IPS-15b (cell line): ENCODE results near the gene ZNF304.
"Not testable (repeated sequence)": the region's sequence is repeated elsewhere in the genome, so short reads cannot be mapped to it uniquely, and the experiment has no call there.

ENCODE experiments used
- H3K27me3 ChIP-seq: one replicate; pipeline ENCODE4 v1.6.1; 2013; ENCODE audit warnings: low read length; ENCODE audit not compliant: control insufficient read depth, insufficient read depth
- H3K36me3 ChIP-seq: one replicate; pipeline ENCODE4 v1.6.1; 2013; ENCODE audit warnings: low read length; ENCODE audit not compliant: control insufficient read depth, insufficient read depth
- H3K4me1 ChIP-seq: one replicate; pipeline ENCODE4 v1.6.1; 2013; ENCODE audit warnings: mild to moderate bottlenecking, low read length; ENCODE audit not compliant: control insufficient read depth, insufficient read depth
- H3K4me3 ChIP-seq: one replicate; pipeline ENCODE4 v1.5.1; 2013; ENCODE audit warnings: low read depth, low read length
- H3K9ac ChIP-seq: one replicate; pipeline ENCODE4 v1.6.1; 2013; ENCODE audit warnings: low read depth, mild to moderate bottlenecking, low read length
- H3K9me3 ChIP-seq: one replicate; pipeline ENCODE4 v1.6.1; 2013; ENCODE audit warnings: mild to moderate bottlenecking, low read length; ENCODE audit not compliant: control insufficient read depth, insufficient read depth

ZNF304 gene

GRCh38 chr19:57362997-57363687 lies 12.1 kb downstream of the ZNF304 start, which contains the start of the genes TRAPPC2B and ZNF547:
TSS of gene TRAPPC2B (plus strand) at chr19:57363551. CDS start at chr19:57364834, 1,283 bp downstream.
TSS of gene ZNF547 (plus strand) at chr19:57363551. CDS start at chr19:57368556, 5,005 bp downstream.
- Histone ChIP-seq H3K4me1 (no peaks in the 10 kb centered on the region), H3K27me3 (no peaks in the 10 kb centered on the region), H3K9ac (peak within 1 kb of the TSS; percentile 75), H3K4me3 (peak within 1 kb of the TSS; percentile 87), H3K36me3 (no peaks in the 10 kb centered on the region), H3K9me3 (no peaks in the 10 kb centered on the region)

GRCh38 chr19:57363688-57364181 lies 12.7 kb downstream of the ZNF304 start:
- Histone ChIP-seq H3K36me3 (no peaks in the 10 kb centered on the region), H3K4me1 (no peaks in the 10 kb centered on the region), H3K9ac (peak overlapping the region; percentile 41), H3K27me3 (no peaks in the 10 kb centered on the region), H3K4me3 (peak overlapping the region; percentile 87), H3K9me3 (no peaks in the 10 kb centered on the region)

- no peaks in the 10 kb centered on the region for H3K4me1 ChIP-seq
- peaks cover 2% of the 10 kb centered on the region for H3K36me3 ChIP-seq
- no peaks in the 10 kb centered on the region for H3K9me3 ChIP-seq
- H3K27me3 ChIP-seq = no peaks in the 10 kb centered on the region
- no peak overlapping the region for H3K9ac ChIP-seq
- no peak overlapping the region for H3K4me3 ChIP-seq
Observed at GRCh38 chr19:57366776-57367175, 15.7 kb downstream of the ZNF304 start.

DNA sequence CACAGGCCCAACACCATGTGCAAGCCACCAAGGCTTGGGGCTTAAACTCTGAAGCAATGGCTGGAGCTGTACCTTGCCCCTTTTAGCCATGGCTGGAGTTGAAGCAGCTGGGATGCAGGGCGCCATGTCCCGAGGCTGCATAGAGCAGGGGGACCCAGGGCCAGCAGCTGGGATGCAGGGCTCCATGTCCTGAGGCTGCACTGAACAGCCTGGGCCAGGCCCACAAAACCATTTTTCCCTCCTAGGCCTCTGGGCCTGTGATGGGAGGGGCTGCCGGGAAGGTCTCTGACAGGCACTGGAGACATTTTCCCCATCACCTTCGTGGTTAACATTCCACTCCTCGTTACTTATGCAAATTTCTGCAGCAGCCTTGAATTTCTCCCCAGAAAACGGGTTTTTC lies 23.1 kb downstream of the ZNF304 start:
- peaks cover 21% of the 10 kb centered on the region for H3K36me3 ChIP-seq
- no peak overlapping the region for H3K9ac ChIP-seq
- H3K9me3 ChIP-seq = peaks cover 4% of the 10 kb centered on the region

GRCh38 chr19:57374647-57375046 lies 23.6 kb downstream of the ZNF304 start:
- not testable (repeated sequence) for H3K27me3 ChIP-seq, H3K9me3 ChIP-seq, H3K4me1 ChIP-seq, H3K4me3 ChIP-seq, H3K9ac ChIP-seq
- peaks cover 21% of the 10 kb centered on the region for H3K36me3 ChIP-seq

More for the DNA sequence above, 23.1 kb downstream of the ZNF304 start:
- no peak overlapping the region for H3K4me3 ChIP-seq
- no peaks in the 10 kb centered on the region for H3K4me1 ChIP-seq
- no peaks in the 10 kb centered on the region for H3K27me3 ChIP-seq

- H3K9me3 ChIP-seq = peaks cover 4% of the 10 kb centered on the region
- no peak overlapping the region for H3K4me3 ChIP-seq
- H3K4me1 ChIP-seq = no peaks in the 10 kb centered on the region
- H3K9ac ChIP-seq = no peak overlapping the region
- peaks cover 21% of the 10 kb centered on the region for H3K36me3 ChIP-seq
- H3K27me3 ChIP-seq = no peaks in the 10 kb centered on the region
Observed at GRCh38 chr19:57376151-57376550, 25.1 kb downstream of the ZNF304 start.

- H3K9me3 ChIP-seq = peaks cover 4% of the 10 kb centered on the region
- no peaks in the 10 kb centered on the region for H3K27me3 ChIP-seq
- H3K36me3 ChIP-seq = peaks cover 13% of the 10 kb centered on the region
- no peak overlapping the region for H3K4me3 ChIP-seq
- no peak overlapping the region for H3K9ac ChIP-seq
- H3K4me1 ChIP-seq = no peaks in the 10 kb centered on the region
Observed at GRCh38 chr19:57377498-57378146, 26.6 kb downstream of the ZNF304 start.

- Histone ChIP-seq H3K9me3 (no peaks in the 10 kb centered on the region), H3K4me1 (no peaks in the 10 kb centered on the region), H3K4me3 (no peak overlapping the region), H3K27me3 (no peaks in the 10 kb centered on the region), H3K36me3 (peaks cover 3% of the 10 kb centered on the region), H3K9ac (no peak overlapping the region)
Observed at GRCh38 chr19:57380923-57381322, 29.9 kb downstream of the ZNF304 start.

DNA sequence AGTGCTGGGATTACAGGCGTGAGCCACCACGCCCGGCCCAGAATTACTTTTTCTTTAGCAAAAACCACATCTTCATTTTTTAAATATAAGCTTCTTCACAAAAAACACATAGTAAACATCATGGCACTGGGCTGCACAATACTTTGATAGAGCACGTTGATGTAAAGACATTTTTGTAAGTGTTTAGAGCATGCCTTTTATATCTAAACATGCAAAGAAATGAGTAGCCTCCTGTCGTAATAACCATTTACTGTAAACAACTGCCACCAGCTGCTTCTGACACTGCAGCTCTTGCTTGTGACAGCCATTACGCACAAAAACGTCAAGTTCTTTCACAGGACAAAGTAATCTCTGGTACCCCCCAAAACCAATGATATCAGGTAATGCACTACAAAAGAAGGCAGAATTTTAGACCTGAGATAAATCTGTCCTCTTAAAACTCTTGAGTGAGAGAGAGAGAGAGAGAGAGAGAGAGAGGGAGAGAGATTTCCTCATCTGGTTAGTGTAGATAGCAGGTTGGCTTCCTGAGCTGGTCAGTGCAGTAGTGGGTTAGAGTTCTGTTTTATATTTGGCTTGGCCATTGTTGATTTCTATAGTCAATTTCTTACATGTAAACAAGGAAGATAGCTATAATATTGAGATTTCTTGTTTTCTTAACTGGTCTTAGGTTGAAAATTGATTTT lies 31.9 kb downstream of the ZNF304 start:
- no peaks in the 10 kb centered on the region for H3K4me1 ChIP-seq
- peaks cover 2% of the 10 kb centered on the region for H3K27me3 ChIP-seq
- no peaks in the 10 kb centered on the region for H3K36me3 ChIP-seq
- no peaks in the 10 kb centered on the region for H3K9me3 ChIP-seq
- no peak overlapping the region for H3K4me3 ChIP-seq
- H3K9ac ChIP-seq = no peak overlapping the region

DNA sequence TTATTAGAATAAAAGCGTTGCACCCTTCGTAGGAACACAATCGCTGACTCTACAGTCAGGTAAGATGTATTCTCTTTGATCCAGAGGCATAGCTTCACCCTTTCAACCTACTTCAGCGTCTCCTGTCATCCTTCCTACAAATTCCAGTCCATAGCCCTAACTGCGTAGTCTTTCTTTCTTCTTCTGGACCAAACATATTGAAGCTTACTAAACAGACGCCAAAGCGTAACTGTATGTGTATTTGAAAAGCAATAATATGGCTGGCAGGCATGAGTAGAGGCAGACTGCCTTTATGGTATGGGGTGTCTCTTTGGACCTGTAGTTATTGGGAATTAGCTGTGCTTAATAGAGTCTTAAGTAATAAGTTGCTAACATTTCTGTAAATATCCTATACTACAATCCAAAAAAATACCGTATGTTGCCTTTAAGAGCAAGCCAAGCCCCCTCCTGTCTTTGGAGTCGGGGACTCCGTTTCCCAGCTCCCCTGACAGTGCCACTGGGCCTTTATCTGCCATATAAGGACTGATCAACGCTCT lies 38.2 kb downstream of the ZNF304 start:
- no peak overlapping the region for H3K9ac ChIP-seq
- peak overlapping the region; percentile 40 for H3K4me3 ChIP-seq
- H3K4me1 ChIP-seq = peaks cover 2% of the 10 kb centered on the region
- H3K9me3 ChIP-seq = no peaks in the 10 kb centered on the region
- no peaks in the 10 kb centered on the region for H3K36me3 ChIP-seq
- H3K27me3 ChIP-seq = peaks cover 2% of the 10 kb centered on the region

- Histone ChIP-seq H3K9ac (peak within 1 kb of the TSS; percentile 74), H3K9me3 (no peaks in the 10 kb centered on the region), H3K36me3 (no peaks in the 10 kb centered on the region), H3K27me3 (peaks cover 2% of the 10 kb centered on the region), H3K4me3 (peak within 1 kb of the TSS; percentile 93), H3K4me1 (peaks cover 2% of the 10 kb centered on the region)
Observed at GRCh38 chr19:57389730-57390598, 38.9 kb downstream of the ZNF304 start, which contains the start of gene ZNF548. TSS of gene ZNF548 (plus strand) at chr19:57389854. CDS start at chr19:57390100, 246 bp downstream.
